ENCODE results near the gene EFNA5.

EFNA5 gene

DNA sequence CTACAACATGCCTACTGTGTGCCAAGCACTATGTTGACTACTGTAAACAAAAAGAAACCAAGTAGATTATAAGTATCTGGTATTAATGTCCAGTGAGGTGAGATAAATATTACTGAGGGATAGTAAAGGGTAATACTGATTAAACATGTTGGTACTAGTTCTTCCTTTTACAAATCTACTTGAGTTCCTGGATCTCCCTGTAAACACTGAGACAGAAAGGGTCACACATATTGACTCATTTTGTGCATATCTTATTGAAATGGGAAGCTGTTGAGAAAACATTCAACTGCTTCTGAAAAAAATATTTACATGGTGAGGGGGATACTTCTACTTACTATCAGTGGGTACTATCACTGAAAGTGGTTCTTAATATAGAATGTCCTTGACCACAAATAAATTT lies 24.3 kb downstream of the EFNA5 start:
- Histone ChIP-seq H3K9me3 (ENCODE audit: control insufficient read depth, insufficient read depth, low read length) (no peaks in the 10 kb centered on the region), H3K36me3 (ENCODE audit: control insufficient read depth, insufficient read depth, low read length) (no peaks in the 10 kb centered on the region), H3K27ac (ENCODE audit: low read length) (no peak overlapping the region), H3K4me3 (ENCODE audit: low read length) (no peak overlapping the region), H3K27me3 (ENCODE audit: control insufficient read depth, insufficient read depth, low read length) (no peaks in the 10 kb centered on the region), H3K4me1 (ENCODE audit: control insufficient read depth, insufficient read depth, low read length) (no peaks in the 10 kb centered on the region)
- no peak for DNase-seq (ENCODE audit: low read depth, low spot score)

DNA sequence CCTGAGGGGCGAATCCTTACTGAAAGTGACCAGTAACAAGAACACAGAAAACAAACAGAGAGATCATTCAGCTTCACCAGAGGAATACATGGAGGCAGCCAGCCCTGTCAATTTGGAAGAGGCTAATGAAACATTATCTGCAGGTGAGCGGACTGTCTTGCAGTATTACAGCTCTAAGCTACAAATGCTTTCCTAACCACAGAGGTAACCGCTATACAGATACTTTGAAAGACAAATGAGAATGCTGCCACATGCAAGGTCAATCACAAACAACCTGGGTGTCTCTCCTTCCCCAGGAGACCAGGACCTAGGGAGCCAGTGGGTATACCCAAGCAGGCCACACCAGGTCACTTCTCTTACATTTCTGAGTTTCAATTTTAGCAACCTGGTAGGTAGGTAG lies 30.2 kb downstream of the EFNA5 start:
- no CpG with 5 or more reads among the region's 3 CpGs for WGBS (ENCODE audit: insufficient coverage, insufficient read length)
- Histone ChIP-seq H3K4me1 (ENCODE audit: control insufficient read depth, insufficient read depth, low read length) (peaks cover 1% of the 10 kb centered on the region; the same call in 1 of the 2 replicates), H3K27ac (ENCODE audit: low read length) (no peak overlapping the region), H3K9me3 (ENCODE audit: control insufficient read depth, insufficient read depth, low read length) (no peaks in the 10 kb centered on the region), H3K4me3 (ENCODE audit: low read length) (no peak overlapping the region), H3K36me3 (ENCODE audit: control insufficient read depth, insufficient read depth, low read length) (no peaks in the 10 kb centered on the region), H3K27me3 (ENCODE audit: control insufficient read depth, insufficient read depth, low read length) (no peaks in the 10 kb centered on the region)
- no peak for DNase-seq (ENCODE audit: low read depth, low spot score)

DNA sequence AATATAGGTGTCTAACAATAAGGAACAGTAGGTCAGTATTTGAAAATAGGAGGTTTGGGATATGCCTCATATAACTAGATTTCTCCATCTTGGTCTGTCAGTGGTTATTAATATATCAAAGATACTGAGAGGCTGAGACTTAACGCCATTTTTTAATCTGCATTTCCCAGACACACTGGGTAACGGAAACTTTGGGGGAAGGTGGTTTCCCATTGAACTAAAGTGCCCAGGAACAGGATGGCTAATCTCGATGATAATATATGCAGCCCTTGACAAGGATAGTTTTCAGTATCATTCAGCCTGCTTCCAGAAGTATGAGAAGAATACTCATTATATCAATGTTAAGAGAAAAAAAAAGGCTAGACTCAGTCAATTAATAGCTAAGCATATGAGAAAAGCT lies 30.7 kb downstream of the EFNA5 start:
- Histone ChIP-seq H3K36me3 (ENCODE audit: control insufficient read depth, insufficient read depth, low read length) (no peaks in the 10 kb centered on the region), H3K27me3 (ENCODE audit: control insufficient read depth, insufficient read depth, low read length) (no peaks in the 10 kb centered on the region), H3K4me3 (ENCODE audit: low read length) (no peak overlapping the region), H3K4me1 (ENCODE audit: control insufficient read depth, insufficient read depth, low read length) (peaks cover 2% of the 10 kb centered on the region; the same call in 1 of the 2 replicates), H3K27ac (ENCODE audit: low read length) (no peak overlapping the region), H3K9me3 (ENCODE audit: control insufficient read depth, insufficient read depth, low read length) (no peaks in the 10 kb centered on the region)
- WGBS (ENCODE audit: insufficient coverage, insufficient read length), result no CpG with 5 or more reads among the region's 3 CpGs
- no peak for DNase-seq (ENCODE audit: low read depth, low spot score)

DNA sequence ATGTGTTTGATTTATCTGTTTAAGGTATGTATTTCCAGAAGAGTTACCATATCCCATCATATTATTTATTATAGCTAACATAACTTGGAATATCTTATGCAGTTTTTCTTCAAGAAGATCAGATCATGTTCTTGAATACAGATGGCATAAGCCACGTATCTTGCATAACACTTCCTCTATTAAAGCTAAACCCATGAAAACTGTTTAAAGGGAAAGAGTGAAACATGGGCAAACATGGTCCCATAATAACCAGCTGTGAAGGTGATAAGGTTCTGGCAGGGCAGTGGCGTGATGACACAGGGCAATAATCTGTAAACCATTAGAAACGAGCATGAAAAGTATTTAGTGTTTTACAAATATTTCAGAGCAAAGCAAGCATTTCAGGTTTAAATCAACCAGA lies 34.2 kb downstream of the EFNA5 start:
- H3K36me3 ChIP-seq (ENCODE audit: control insufficient read depth, insufficient read depth, low read length), result no peaks in the 10 kb centered on the region
- no peaks in the 10 kb centered on the region for H3K27me3 ChIP-seq (ENCODE audit: control insufficient read depth, insufficient read depth, low read length)
- no peak overlapping the region for H3K27ac ChIP-seq (ENCODE audit: low read length)
- no CpG with 5 or more reads among the region's 3 CpGs for WGBS (ENCODE audit: insufficient coverage, insufficient read length)
- DNase-seq (ENCODE audit: low read depth, low spot score), result no peak
- H3K9me3 ChIP-seq (ENCODE audit: control insufficient read depth, insufficient read depth, low read length), result no peaks in the 10 kb centered on the region
- H3K4me1 ChIP-seq (ENCODE audit: control insufficient read depth, insufficient read depth, low read length), result peaks cover 4% of the 10 kb centered on the region; the same call in 1 of the 2 replicates
- no peak overlapping the region for H3K4me3 ChIP-seq (ENCODE audit: low read length)

DNA sequence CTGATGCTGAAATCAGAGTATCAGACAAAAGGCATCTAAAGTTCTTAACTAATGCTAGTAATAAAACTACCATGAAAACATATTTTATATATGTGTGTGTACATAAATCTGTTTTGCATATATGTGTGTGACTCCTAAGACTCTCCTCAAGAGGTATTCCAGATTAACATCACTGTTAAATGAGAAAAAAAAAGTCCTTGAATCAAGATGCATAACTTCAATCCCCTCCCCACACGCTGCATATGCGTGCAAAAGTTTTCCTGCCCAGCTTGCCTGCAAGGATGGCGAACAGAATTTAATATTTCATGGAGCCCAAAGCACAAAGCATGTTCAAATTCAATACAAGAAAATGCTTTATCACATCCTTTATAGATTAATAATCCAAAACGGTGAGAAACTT lies 34.7 kb downstream of the EFNA5 start:
- Histone ChIP-seq H3K27ac (ENCODE audit: low read length) (no peak overlapping the region), H3K9me3 (ENCODE audit: control insufficient read depth, insufficient read depth, low read length) (no peaks in the 10 kb centered on the region), H3K4me3 (ENCODE audit: low read length) (no peak overlapping the region), H3K4me1 (ENCODE audit: control insufficient read depth, insufficient read depth, low read length) (peaks cover 4% of the 10 kb centered on the region; the same call in 1 of the 2 replicates), H3K36me3 (ENCODE audit: control insufficient read depth, insufficient read depth, low read length) (no peaks in the 10 kb centered on the region), H3K27me3 (ENCODE audit: control insufficient read depth, insufficient read depth, low read length) (no peaks in the 10 kb centered on the region)
- no peak for DNase-seq (ENCODE audit: low read depth, low spot score)
- WGBS (ENCODE audit: insufficient coverage, insufficient read length), result no CpG with 5 or more reads among the region's 4 CpGs

DNA sequence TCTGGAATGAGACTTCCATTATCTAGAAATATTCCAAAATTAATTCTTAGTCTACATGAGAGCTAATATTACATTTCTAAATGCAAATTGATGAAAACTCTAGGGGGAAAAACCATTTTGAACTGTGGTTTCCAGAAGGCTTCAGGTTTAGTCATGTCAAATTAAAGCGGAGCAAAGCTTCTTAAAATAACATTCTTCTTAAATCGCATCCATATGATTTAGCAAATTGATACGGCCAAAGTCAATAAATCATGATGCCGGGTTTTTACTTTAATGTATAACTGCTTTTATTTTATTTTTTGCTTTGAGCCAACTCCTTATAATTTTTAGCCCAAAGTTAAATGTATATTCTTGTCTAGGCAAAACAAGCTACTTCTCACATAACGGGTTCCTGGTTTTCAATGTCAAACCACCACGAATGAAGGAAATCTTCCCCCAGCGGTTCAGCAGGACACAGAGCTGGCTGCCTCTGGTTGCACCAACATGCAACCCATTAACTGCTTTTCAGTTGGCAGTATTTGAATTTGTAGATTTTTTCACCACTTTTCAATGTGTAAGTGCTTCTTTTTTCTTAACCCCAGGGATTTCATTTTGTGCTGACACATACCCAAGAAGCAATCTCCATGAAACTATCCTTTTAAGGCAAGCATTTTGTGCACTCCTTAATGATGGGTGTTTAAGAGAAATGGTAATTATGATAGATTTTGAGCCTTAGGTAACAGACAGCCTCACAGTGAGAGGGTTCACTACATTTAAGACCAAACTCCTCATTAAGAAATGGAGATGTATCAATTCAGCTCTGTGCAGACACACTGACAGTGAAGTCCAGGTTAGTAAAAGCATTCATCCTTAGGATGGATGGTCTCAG lies 35.5 kb downstream of the EFNA5 start:
- no CpG with 5 or more reads among the region's 7 CpGs for WGBS (ENCODE audit: insufficient coverage, insufficient read length)
- no peak for DNase-seq (ENCODE audit: low read depth, low spot score)
- Histone ChIP-seq H3K4me3 (ENCODE audit: low read length) (no peak overlapping the region), H3K36me3 (ENCODE audit: control insufficient read depth, insufficient read depth, low read length) (no peaks in the 10 kb centered on the region), H3K4me1 (ENCODE audit: control insufficient read depth, insufficient read depth, low read length) (peaks cover 4% of the 10 kb centered on the region; the same call in 1 of the 2 replicates), H3K9me3 (ENCODE audit: control insufficient read depth, insufficient read depth, low read length) (no peaks in the 10 kb centered on the region), H3K27ac (ENCODE audit: low read length) (no peak overlapping the region), H3K27me3 (ENCODE audit: control insufficient read depth, insufficient read depth, low read length) (no peaks in the 10 kb centered on the region)

DNA sequence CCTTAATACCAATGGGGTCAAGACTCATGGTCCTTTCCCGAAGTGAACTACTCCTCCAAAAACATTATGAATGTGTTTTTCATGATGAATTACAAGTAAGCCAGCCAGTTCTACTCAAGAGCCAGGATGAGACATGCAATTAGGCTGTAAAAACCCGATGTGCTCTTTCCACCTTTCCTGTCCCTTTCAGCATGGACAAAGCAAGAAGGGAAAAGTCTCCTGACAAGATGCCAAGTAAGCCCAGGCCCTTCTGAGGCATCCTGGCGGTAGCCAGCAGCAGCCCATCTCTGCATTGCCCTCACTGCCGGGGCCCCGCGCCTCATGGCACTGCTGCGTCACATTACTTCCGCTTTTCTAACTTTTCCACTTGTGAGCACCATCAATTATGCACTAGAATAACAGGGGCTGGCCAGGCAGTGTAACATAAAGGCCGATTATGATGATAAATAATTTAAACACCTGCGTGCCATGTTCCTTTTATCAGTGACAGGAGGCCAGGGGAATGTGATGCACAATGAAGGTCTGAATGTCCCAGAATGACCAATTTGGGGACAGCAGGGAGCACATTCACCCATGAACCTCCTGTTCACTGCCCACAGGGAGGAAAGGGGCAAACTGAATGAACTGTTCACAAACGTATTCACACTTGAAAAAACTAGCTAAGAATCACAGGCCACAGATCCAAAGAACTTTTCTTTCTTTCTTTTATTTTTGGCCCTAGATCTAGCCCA lies 37.4 kb downstream of the EFNA5 start:
- no CpG with 5 or more reads among the region's 11 CpGs for WGBS (ENCODE audit: insufficient coverage, insufficient read length)
- no peaks in the 10 kb centered on the region for H3K9me3 ChIP-seq (ENCODE audit: control insufficient read depth, insufficient read depth, low read length)
- no peaks in the 10 kb centered on the region for H3K36me3 ChIP-seq (ENCODE audit: control insufficient read depth, insufficient read depth, low read length)
- DNase-seq (ENCODE audit: low read depth, low spot score), result no peak
- peaks cover 4% of the 10 kb centered on the region; the same call in 1 of the 2 replicates for H3K4me1 ChIP-seq (ENCODE audit: control insufficient read depth, insufficient read depth, low read length)
- H3K4me3 ChIP-seq (ENCODE audit: low read length), result no peak overlapping the region
- H3K27ac ChIP-seq (ENCODE audit: low read length), result no peak overlapping the region
- no peaks in the 10 kb centered on the region for H3K27me3 ChIP-seq (ENCODE audit: control insufficient read depth, insufficient read depth, low read length)

DNA sequence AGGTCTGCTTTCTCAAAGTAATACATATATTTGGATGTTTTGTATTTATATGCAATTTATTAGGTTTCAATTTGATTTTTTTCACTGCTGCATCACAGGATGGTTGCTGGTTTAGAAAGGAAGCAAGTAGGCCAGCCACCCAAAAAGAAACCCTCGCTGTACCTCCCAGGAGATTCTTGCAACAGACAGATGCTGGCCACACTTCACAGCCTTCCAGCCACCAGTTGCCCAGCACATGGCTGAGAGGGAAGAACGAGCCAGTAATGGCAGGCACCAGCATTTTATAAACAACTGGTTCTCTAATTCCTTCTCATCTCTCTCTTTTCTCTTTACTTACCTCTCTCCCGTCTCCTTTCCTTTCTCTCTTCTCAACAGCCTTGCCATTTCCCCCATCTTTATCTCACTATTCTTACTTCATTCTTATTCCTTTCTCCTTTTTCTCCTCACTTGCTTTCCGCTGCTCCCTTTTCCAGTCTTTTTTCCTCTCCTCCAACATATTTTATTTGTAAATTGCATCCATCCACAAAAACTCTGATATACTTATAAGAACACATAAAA lies 38.9 kb downstream of the EFNA5 start:
- no peak overlapping the region for H3K27ac ChIP-seq (ENCODE audit: low read length)
- DNase-seq (ENCODE audit: low read depth, low spot score), result no peak
- peaks cover 4% of the 10 kb centered on the region; the same call in 1 of the 2 replicates for H3K4me1 ChIP-seq (ENCODE audit: control insufficient read depth, insufficient read depth, low read length)
- H3K9me3 ChIP-seq (ENCODE audit: control insufficient read depth, insufficient read depth, low read length), result no peaks in the 10 kb centered on the region
- H3K36me3 ChIP-seq (ENCODE audit: control insufficient read depth, insufficient read depth, low read length), result no peaks in the 10 kb centered on the region
- H3K27me3 ChIP-seq (ENCODE audit: control insufficient read depth, insufficient read depth, low read length), result no peaks in the 10 kb centered on the region
- 100% methylated on average over 2 of the region's 4 CpGs for WGBS (ENCODE audit: insufficient coverage, insufficient read length)
- no peak overlapping the region for H3K4me3 ChIP-seq (ENCODE audit: low read length)

DNA sequence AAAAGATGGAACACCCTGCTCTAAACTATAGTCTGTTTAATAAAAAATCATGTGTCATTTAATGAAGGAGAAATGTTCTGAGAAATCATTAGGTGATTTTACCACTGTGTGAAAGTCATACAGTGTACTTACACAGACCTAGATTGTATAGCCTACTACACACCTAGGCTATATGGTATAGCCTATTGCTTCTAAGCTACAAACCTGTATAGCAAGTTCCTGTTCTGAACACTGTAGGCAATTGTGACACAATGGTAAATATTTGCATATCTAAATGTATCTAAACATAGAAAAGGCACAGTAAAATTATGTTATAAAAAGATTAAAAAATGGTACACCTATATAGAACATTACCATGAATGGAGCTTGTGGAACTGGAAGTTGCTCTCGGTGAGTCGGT lies 40.6 kb downstream of the EFNA5 start:
- Histone ChIP-seq H3K27ac (ENCODE audit: low read length) (no peak overlapping the region), H3K4me3 (ENCODE audit: low read length) (no peak overlapping the region), H3K27me3 (ENCODE audit: control insufficient read depth, insufficient read depth, low read length) (no peaks in the 10 kb centered on the region), H3K4me1 (ENCODE audit: control insufficient read depth, insufficient read depth, low read length) (peaks cover 2% of the 10 kb centered on the region; the same call in 1 of the 2 replicates), H3K9me3 (ENCODE audit: control insufficient read depth, insufficient read depth, low read length) (no peaks in the 10 kb centered on the region), H3K36me3 (ENCODE audit: control insufficient read depth, insufficient read depth, low read length) (no peaks in the 10 kb centered on the region)
- no peak for DNase-seq (ENCODE audit: low read depth, low spot score)
- no CpG with 5 or more reads among the region's 2 CpGs for WGBS (ENCODE audit: insufficient coverage, insufficient read length)

DNA sequence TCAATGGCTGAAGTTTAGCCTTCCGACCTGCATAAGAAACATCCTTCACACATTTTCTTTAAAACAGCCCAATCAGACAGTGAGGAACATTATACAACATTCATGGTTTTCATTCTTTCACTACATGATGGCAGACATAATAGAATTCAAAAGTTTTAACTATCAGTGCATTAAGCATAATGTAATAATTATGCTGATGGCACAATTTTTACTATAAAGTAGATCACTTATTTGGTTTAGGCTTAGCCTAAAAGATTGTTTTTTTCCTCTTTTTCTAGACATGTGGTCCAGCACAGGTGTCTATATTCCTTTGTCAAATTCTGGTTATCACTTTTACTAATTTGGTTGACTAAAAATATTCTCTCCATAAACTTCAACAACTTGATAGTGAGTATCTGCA lies 46.5 kb downstream of the EFNA5 start:
- DNase-seq (ENCODE audit: low read depth, low spot score), result no peak
- H3K9me3 ChIP-seq (ENCODE audit: control insufficient read depth, insufficient read depth, low read length), result no peaks in the 10 kb centered on the region
- no CpG with 5 or more reads among the region's 1 CpG for WGBS (ENCODE audit: insufficient coverage, insufficient read length)
- no peaks in the 10 kb centered on the region for H3K27me3 ChIP-seq (ENCODE audit: control insufficient read depth, insufficient read depth, low read length)
- no peaks in the 10 kb centered on the region for H3K4me1 ChIP-seq (ENCODE audit: control insufficient read depth, insufficient read depth, low read length)
- no peak overlapping the region for H3K4me3 ChIP-seq (ENCODE audit: low read length)
- H3K36me3 ChIP-seq (ENCODE audit: control insufficient read depth, insufficient read depth, low read length), result no peaks in the 10 kb centered on the region
- no peak overlapping the region for H3K27ac ChIP-seq (ENCODE audit: low read length)
